Measurements from ENCODE around the gene RET.

Gene RET

GRCh38 chr10:43044961-43045621 lies 31.8 kb upstream of the RET start:
- no peak for DNase-seq (ENCODE audit: low read depth in 2 of 2)

- DNase-seq (ENCODE audit: low read depth in 2 of 2) = no peak
Measured at GRCh38 chr10:43045631-43046287, 31.1 kb upstream of the RET start.

GRCh38 chr10:43046288-43046991 lies 30.4 kb upstream of the RET start:
- DNase-seq (ENCODE audit: low read depth in 2 of 2) = no peak

- no peak for DNase-seq (ENCODE audit: low read depth in 2 of 2)
Measured at GRCh38 chr10:43047288-43047970, 29.4 kb upstream of the RET start.

GRCh38 chr10:43048301-43049051 lies 28.4 kb upstream of the RET start:
- no peak for DNase-seq (ENCODE audit: low read depth in 2 of 2)

- DNase-seq (ENCODE audit: low read depth in 2 of 2) = no peak
Measured at GRCh38 chr10:43049081-43049551, 27.8 kb upstream of the RET start.

GRCh38 chr10:43050011-43050410 lies 26.9 kb upstream of the RET start:
- no peak for DNase-seq (ENCODE audit: low read depth in 2 of 2)

- DNase-seq (ENCODE audit: low read depth in 2 of 2) = no peak
Measured at GRCh38 chr10:43053825-43054224, 23.0 kb upstream of the RET start.

GRCh38 chr10:43054593-43054992 lies 22.3 kb upstream of the RET start:
- DNase-seq (ENCODE audit: low read depth in 2 of 2) = no peak

- DNase-seq (ENCODE audit: low read depth in 2 of 2) = no peak
Measured at GRCh38 chr10:43055217-43055616, 21.7 kb upstream of the RET start.

GRCh38 chr10:43055991-43056567 lies 20.8 kb upstream of the RET start:
- DNase-seq (ENCODE audit: low read depth in 2 of 2) = no peak

GRCh38 chr10:43056568-43057011 lies 20.3 kb upstream of the RET start:
- DNase-seq (ENCODE audit: low read depth in 2 of 2) = no peak

- no peak for DNase-seq (ENCODE audit: low read depth in 2 of 2)
Measured at GRCh38 chr10:43057231-43057711, 19.6 kb upstream of the RET start.

GRCh38 chr10:43057831-43058340 lies 19.0 kb upstream of the RET start:
- DNase-seq (ENCODE audit: low read depth in 2 of 2) = no peak

- DNase-seq (ENCODE audit: low read depth in 2 of 2) = no peak
Measured at GRCh38 chr10:43058716-43059335, 18.0 kb upstream of the RET start.

GRCh38 chr10:43059336-43059720 lies 17.5 kb upstream of the RET start:
- DNase-seq (ENCODE audit: low read depth in 2 of 2) = no peak

- DNase-seq (ENCODE audit: low read depth in 2 of 2) = no peak
Measured at GRCh38 chr10:43059828-43060227, 17.0 kb upstream of the RET start.

- DNase-seq (ENCODE audit: low read depth in 2 of 2) = no peak
Measured at GRCh38 chr10:43060291-43060690, 16.6 kb upstream of the RET start.

GRCh38 chr10:43061331-43061730 lies 15.5 kb upstream of the RET start:
- DNase-seq (ENCODE audit: low read depth in 2 of 2) = no peak

- no peak for DNase-seq (ENCODE audit: low read depth in 2 of 2)
Measured at GRCh38 chr10:43061760-43062159, 15.1 kb upstream of the RET start.
